ENCODE results near the gene GDPD3. TPM values are rescaled to one million over a fixed set of nuclear protein-coding genes. Genes with fewer than 3 reads are reported as not detected.

The GDPD3 gene
- polyA plus RNA-seq, 1 donor (not counting 4 experiments of a cell fraction or from before 2014, with no cell fraction given): 1.1 TPM

- peak overlapping the region; percentile 63 for H3K27ac ChIP-seq (ENCODE audit: control insufficient read depth, insufficient read depth, low read length)
- peak overlapping the region; percentile 10 for H3K9ac ChIP-seq (ENCODE audit: control insufficient read depth, extremely low read depth, insufficient read depth, low read length)
- FAIRE-seq: no peak
- DNase-seq (ENCODE audit: low read depth, low spot score): no peak
- no peaks in the 10 kb centered on the region for H3K27me3 ChIP-seq (ENCODE audit: control insufficient read depth, extremely low read depth, insufficient read depth, low read length)
- H3K4me3 ChIP-seq (ENCODE audit: control insufficient read depth in 2 of 3, extremely low read depth in 1 of 3, insufficient read depth in 2 of 3, low read depth in 1 of 3, low read length in 3 of 3): peak overlapping the region in 1 of 3 experiments; percentile 10
- H3K9me1 ChIP-seq (ENCODE audit: control insufficient read depth, extremely low read depth, insufficient read depth, low read length): no peaks in the 10 kb centered on the region
- H3K4me1 ChIP-seq (ENCODE audit: control insufficient read depth, extremely low read depth, insufficient read depth, low read length): peaks cover 51% of the 10 kb centered on the region
- H3K79me2 ChIP-seq (ENCODE audit: control insufficient read depth, insufficient read depth, low read length): no peaks in the 10 kb centered on the region
- no peaks in the 10 kb centered on the region for H4K20me1 ChIP-seq (ENCODE audit: control insufficient read depth, extremely low read depth, insufficient read depth, low read length)
- peaks cover 0 to 2% of the 10 kb centered on the region in 2 experiments for H3K36me3 ChIP-seq (ENCODE audit: control insufficient read depth in 2 of 2, extremely low read depth in 1 of 2, insufficient read depth in 2 of 2, low read length in 2 of 2)
- H3K4me2 ChIP-seq (ENCODE audit: control insufficient read depth, extremely low read depth, insufficient read depth, low read depth, low read length): peak overlapping the region; percentile 72
- dilution Hi-C loops (cut with MboI; ENCODE audit: extremely low pct_ligation_motif_present, low sequenced_read_pairs): no loop called here
- TF ChIP-seq EZH2 (IDR thresholded peaks at IDR 0.05; ENCODE audit: low read length) (no peak), CTCF (optimal IDR thresholded peaks at IDR 0.05 in 1 of 3, IDR thresholded peaks at IDR 0.05 in 1 of 3, conservative IDR thresholded peaks at IDR 0.05 in 1 of 3; ENCODE audit: extremely low read depth in 1 of 3, insufficient read depth in 2 of 3, low read length in 3 of 3) (no peak)
- peak overlapping the region; percentile 44 for H2AFZ ChIP-seq (ENCODE audit: control insufficient read depth, low read length)
- H3K9me3 ChIP-seq (ENCODE audit: control insufficient read depth, low read depth, low read length): no peaks in the 10 kb centered on the region
Observed at GRCh38 chr16:30090610-30091331, 22.6 kb downstream of the GDPD3 start.

GRCh38 chr16:30088832-30089624, 24.3 kb downstream of the GDPD3 start:
- dilution Hi-C loops (cut with MboI; ENCODE audit: extremely low pct_ligation_motif_present, low sequenced_read_pairs): no loop called here
- no peaks in the 10 kb centered on the region for H3K79me2 ChIP-seq (ENCODE audit: control insufficient read depth, insufficient read depth, low read length)
- H3K4me2 ChIP-seq (ENCODE audit: control insufficient read depth, extremely low read depth, insufficient read depth, low read depth, low read length): no peak overlapping the region
- DNase-seq (ENCODE audit: low read depth, low spot score) (no peak), FAIRE-seq (no peak)
- no peaks in the 10 kb centered on the region for H3K27me3 ChIP-seq (ENCODE audit: control insufficient read depth, extremely low read depth, insufficient read depth, low read length)
- TF ChIP-seq CTCF (optimal IDR thresholded peaks at IDR 0.05 in 1 of 3, IDR thresholded peaks at IDR 0.05 in 1 of 3, conservative IDR thresholded peaks at IDR 0.05 in 1 of 3; ENCODE audit: extremely low read depth in 1 of 3, insufficient read depth in 2 of 3, low read length in 3 of 3) (no peak), EZH2 (IDR thresholded peaks at IDR 0.05; ENCODE audit: low read length) (no peak)
- no peak overlapping the region for H3K9ac ChIP-seq (ENCODE audit: control insufficient read depth, extremely low read depth, insufficient read depth, low read length)
- H3K9me1 ChIP-seq (ENCODE audit: control insufficient read depth, extremely low read depth, insufficient read depth, low read length): no peaks in the 10 kb centered on the region
- no peak overlapping the region for H3K27ac ChIP-seq (ENCODE audit: control insufficient read depth, insufficient read depth, low read length)
- no peak overlapping the region for H3K4me3 ChIP-seq (ENCODE audit: control insufficient read depth in 2 of 3, extremely low read depth in 1 of 3, insufficient read depth in 2 of 3, low read depth in 1 of 3, low read length in 3 of 3)
- peaks cover 39% of the 10 kb centered on the region for H3K4me1 ChIP-seq (ENCODE audit: control insufficient read depth, extremely low read depth, insufficient read depth, low read length)
- peaks cover 7 to 11% of the 10 kb centered on the region in 2 experiments for H3K36me3 ChIP-seq (ENCODE audit: control insufficient read depth in 2 of 2, extremely low read depth in 1 of 2, insufficient read depth in 2 of 2, low read length in 2 of 2)
- peak overlapping the region; percentile 43 for H2AFZ ChIP-seq (ENCODE audit: control insufficient read depth, low read length)
- H4K20me1 ChIP-seq (ENCODE audit: control insufficient read depth, extremely low read depth, insufficient read depth, low read length): no peaks in the 10 kb centered on the region
- H3K9me3 ChIP-seq (ENCODE audit: control insufficient read depth, low read depth, low read length): no peaks in the 10 kb centered on the region

All from keratinocyte (primary cell).